Measurements from ENCODE around the gene HMGCR. TPM values are rescaled to one million over a fixed set of nuclear protein-coding genes. Genes with fewer than 3 reads are reported as not detected.
A peak's percentile ranks its signal among the peaks of the same experiment; 100 is the strongest.

HMGCR gene
- polyA plus RNA-seq, 4 donors = 77.1 to 79.4 (median 77.9) TPM

- no peak for DNase-seq (ENCODE audit: low read depth in 4 of 4, low spot score in 2 of 4)
Measured at GRCh38 chr5:75338408-75338807, 1.4 kb downstream of the HMGCR start.

- DNase-seq (ENCODE audit: low read depth in 4 of 4, low spot score in 2 of 4) = no peak
Measured at GRCh38 chr5:75340714-75341478, 3.9 kb downstream of the HMGCR start.

- DNase-seq (ENCODE audit: low read depth in 4 of 4, low spot score in 2 of 4) = no peak
Measured at GRCh38 chr5:75341934-75342333, 4.9 kb downstream of the HMGCR start.

- no peak for DNase-seq (ENCODE audit: low read depth in 4 of 4, low spot score in 2 of 4)
Measured at GRCh38 chr5:75342836-75343235, 5.8 kb downstream of the HMGCR start.

GRCh38 chr5:75348241-75348640 is 11.2 kb downstream of the HMGCR start:
- no peak for DNase-seq (ENCODE audit: low read depth in 4 of 4, low spot score in 2 of 4)

- no peak for DNase-seq (ENCODE audit: low read depth in 4 of 4, low spot score in 2 of 4)
Measured at GRCh38 chr5:75349663-75350062, 12.6 kb downstream of the HMGCR start.

- no peak for DNase-seq (ENCODE audit: low read depth in 4 of 4, low spot score in 2 of 4)
Measured at GRCh38 chr5:75351139-75351926, 14.3 kb downstream of the HMGCR start.

- DNase-seq (ENCODE audit: low read depth in 4 of 4, low spot score in 2 of 4) = no peak
Measured at GRCh38 chr5:75355236-75355635, 18.2 kb downstream of the HMGCR start.

- DNase-seq (ENCODE audit: low read depth in 4 of 4, low spot score in 2 of 4) = no peak
Measured at GRCh38 chr5:75356719-75357118, 19.7 kb downstream of the HMGCR start.

- DNase-seq (ENCODE audit: low read depth in 4 of 4, low spot score in 2 of 4) = no peak
Measured at GRCh38 chr5:75358117-75358516, 21.1 kb downstream of the HMGCR start.

GRCh38 chr5:75361310-75361709 is 24.3 kb downstream of the HMGCR start:
- no peak for DNase-seq (ENCODE audit: low read depth in 4 of 4, low spot score in 2 of 4)

GRCh38 chr5:75362474-75362975 is 25.5 kb downstream of the HMGCR start:
- no peak for DNase-seq (ENCODE audit: low read depth in 4 of 4, low spot score in 2 of 4)

- no peak for DNase-seq (ENCODE audit: low read depth in 4 of 4, low spot score in 2 of 4)
Measured at GRCh38 chr5:75363111-75363510, 26.1 kb downstream of the HMGCR start.

- DNase-seq (ENCODE audit: low read depth in 4 of 4, low spot score in 2 of 4) = no peak
Measured at GRCh38 chr5:75363726-75364495, 26.9 kb downstream of the HMGCR start.

- no peak for DNase-seq (ENCODE audit: low read depth in 4 of 4, low spot score in 2 of 4)
Measured at GRCh38 chr5:75364571-75365280, 27.7 kb downstream of the HMGCR start.

- DNase-seq (ENCODE audit: low read depth in 4 of 4, low spot score in 2 of 4) = no peak
Measured at GRCh38 chr5:75365740-75366139, 28.7 kb downstream of the HMGCR start.

GRCh38 chr5:75366787-75367186 is 29.8 kb downstream of the HMGCR start:
- no peak for DNase-seq (ENCODE audit: low read depth in 4 of 4, low spot score in 2 of 4)

GRCh38 chr5:75367401-75367800 is 30.4 kb downstream of the HMGCR start:
- DNase-seq (ENCODE audit: low read depth in 4 of 4, low spot score in 2 of 4) = no peak

- no peak for DNase-seq (ENCODE audit: low read depth in 4 of 4, low spot score in 2 of 4)
Measured at GRCh38 chr5:75368391-75368790, 31.4 kb downstream of the HMGCR start.

- peak in 1 of 4 donors; percentile 2 for DNase-seq (ENCODE audit: low read depth in 4 of 4, low spot score in 2 of 4)
Measured at GRCh38 chr5:75373862-75374261, 36.8 kb downstream of the HMGCR start.
